ENCODE results near the gene ATCAY. TPM values are rescaled to one million over a fixed set of nuclear protein-coding genes. Genes with fewer than 3 reads are reported as not detected.

The ATCAY gene
- total RNA-seq (ENCODE audit: unreplicated experiment): 182 TPM
- long read RNA-seq, full-length matches to known transcripts: 24 of 48 reads
- long read RNA-seq, partial matches to known transcripts: 1 of 48 reads
- long read RNA-seq, other reads (novel, unspliced or antisense): 23 of 48 reads

- peak; percentile 82 for DNase-seq
- peak within 1 kb of the TSS; percentile 97 for H3K4me3 Mint-ChIP-seq (ENCODE audit: unreplicated experiment)
- no peaks in the 10 kb centered on the region for H3K36me3 Mint-ChIP-seq (ENCODE audit: unreplicated experiment)
- H3K27ac Mint-ChIP-seq (ENCODE audit: unreplicated experiment): peak within 1 kb of the TSS; percentile 99
- peaks cover 7% of the 10 kb centered on the region for H3K27me3 Mint-ChIP-seq (ENCODE audit: unreplicated experiment)
- no peak for TF ChIP-seq CTCF (IDR thresholded peaks at IDR 0.05; ENCODE audit: partially characterized antibody, unreplicated experiment)
- H3K9me3 Mint-ChIP-seq (ENCODE audit: unreplicated experiment): peaks cover 7% of the 10 kb centered on the region
- H3K4me1 Mint-ChIP-seq (ENCODE audit: low read depth, unreplicated experiment): peaks cover 2% of the 10 kb centered on the region
Observed at GRCh38 chr19:3880471-3881271, at the start of gene ATCAY. TSS of gene ATCAY (plus strand) at chr19:3880685. CDS start at chr19:3885768, 5,083 bp downstream.

GRCh38 chr19:3831601-3832000, 48.9 kb upstream of the ATCAY start:
- no peak for DNase-seq
- Mint-ChIP-seq H3K36me3 (ENCODE audit: unreplicated experiment) (no peaks in the 10 kb centered on the region), H3K4me3 (ENCODE audit: unreplicated experiment) (peak overlapping the region; percentile 64), H3K27ac (ENCODE audit: unreplicated experiment) (peak overlapping the region; percentile 90), H3K27me3 (ENCODE audit: unreplicated experiment) (peaks cover 2% of the 10 kb centered on the region), H3K4me1 (ENCODE audit: low read depth, unreplicated experiment) (peaks cover 12% of the 10 kb centered on the region), H3K9me3 (ENCODE audit: unreplicated experiment) (no peaks in the 10 kb centered on the region)
- TF ChIP-seq CTCF (IDR thresholded peaks at IDR 0.05; ENCODE audit: partially characterized antibody, unreplicated experiment): no peak

- Mint-ChIP-seq H3K27ac (ENCODE audit: unreplicated experiment) (no peak overlapping the region), H3K4me1 (ENCODE audit: low read depth, unreplicated experiment) (peaks cover 12% of the 10 kb centered on the region), H3K4me3 (ENCODE audit: unreplicated experiment) (peak overlapping the region; percentile 30), H3K36me3 (ENCODE audit: unreplicated experiment) (no peaks in the 10 kb centered on the region), H3K27me3 (ENCODE audit: unreplicated experiment) (peaks cover 2% of the 10 kb centered on the region), H3K9me3 (ENCODE audit: unreplicated experiment) (no peaks in the 10 kb centered on the region)
- no peak for TF ChIP-seq CTCF (IDR thresholded peaks at IDR 0.05; ENCODE audit: partially characterized antibody, unreplicated experiment)
- DNase-seq: no peak
Observed at GRCh38 chr19:3832001-3832400, 48.5 kb upstream of the ATCAY start.

- Mint-ChIP-seq H3K36me3 (ENCODE audit: unreplicated experiment) (no peaks in the 10 kb centered on the region), H3K27ac (ENCODE audit: unreplicated experiment) (peak overlapping the region; percentile 28), H3K9me3 (ENCODE audit: unreplicated experiment) (peaks cover 2% of the 10 kb centered on the region), H3K4me1 (ENCODE audit: low read depth, unreplicated experiment) (peaks cover 12% of the 10 kb centered on the region), H3K4me3 (ENCODE audit: unreplicated experiment) (no peak overlapping the region), H3K27me3 (ENCODE audit: unreplicated experiment) (peaks cover 2% of the 10 kb centered on the region)
- TF ChIP-seq CTCF (IDR thresholded peaks at IDR 0.05; ENCODE audit: partially characterized antibody, unreplicated experiment): no peak
- DNase-seq: no peak
Observed at GRCh38 chr19:3833578-3834348, 46.7 kb upstream of the ATCAY start.

All from glutamatergic neuron (in vitro differentiated cells).